Measurements from ENCODE around the gene RWDD2A.

GRCh38 chr6:83215131-83216047, 22.2 kb downstream of the RWDD2A start:
- TF ChIP-seq, protein P1, sequence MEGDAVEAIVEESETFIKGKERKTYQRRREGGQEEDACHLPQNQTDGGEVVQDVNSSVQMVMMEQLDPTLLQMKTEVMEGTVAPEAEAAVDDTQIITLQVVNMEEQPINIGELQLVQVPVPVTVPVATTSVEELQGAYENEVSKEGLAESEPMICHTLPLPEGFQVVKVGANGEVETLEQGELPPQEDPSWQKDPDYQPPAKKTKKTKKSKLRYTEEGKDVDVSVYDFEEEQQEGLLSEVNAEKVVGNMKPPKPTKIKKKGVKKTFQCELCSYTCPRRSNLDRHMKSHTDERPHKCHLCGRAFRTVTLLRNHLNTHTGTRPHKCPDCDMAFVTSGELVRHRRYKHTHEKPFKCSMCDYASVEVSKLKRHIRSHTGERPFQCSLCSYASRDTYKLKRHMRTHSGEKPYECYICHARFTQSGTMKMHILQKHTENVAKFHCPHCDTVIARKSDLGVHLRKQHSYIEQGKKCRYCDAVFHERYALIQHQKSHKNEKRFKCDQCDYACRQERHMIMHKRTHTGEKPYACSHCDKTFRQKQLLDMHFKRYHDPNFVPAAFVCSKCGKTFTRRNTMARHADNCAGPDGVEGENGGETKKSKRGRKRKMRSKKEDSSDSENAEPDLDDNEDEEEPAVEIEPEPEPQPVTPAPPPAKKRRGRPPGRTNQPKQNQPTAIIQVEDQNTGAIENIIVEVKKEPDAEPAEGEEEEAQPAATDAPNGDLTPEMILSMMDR (conservative IDR thresholded peaks at IDR 0.05) = peak; percentile 63
- TF ChIP-seq EZH2 (IDR thresholded peaks at IDR 0.05; ENCODE audit: low read depth) = no peak
